Renal cortical epithelial cell (primary cell): ENCODE results near the gene ZNF101. TPM values are rescaled to one million over a fixed set of nuclear protein-coding genes. Genes with fewer than 3 reads are reported as not detected.

Experiments
- DNase-seq: peaks from one replicate; pipeline ENCODE4 v3.0.0-alpha.2; 2011; ENCODE audit warnings: low read depth
- total RNA-seq: library from RNA; depleted of rRNA; stranded (reverse); fragments of >200 nt; gene quantifications from 2 replicates; pipeline ENCODE4 v1.2.3, GENCODE V29; 2014

Gene ZNF101
- 10.8 and 20.1 TPM in 2 replicates for total RNA-seq

- peak; percentile 83 for DNase-seq
Observed at GRCh38 chr19:19668230-19669012, at the start of gene ZNF101. Gene ZNF101 (plus strand): TSS chr19:19668839. CDS start chr19:19668964, 125 bp downstream.

- DNase-seq: no peak
Observed at GRCh38 chr19:19619181-19619848, 49.3 kb upstream of the ZNF101 start.

GRCh38 chr19:19619849-19620210, 48.8 kb upstream of the ZNF101 start:
- DNase-seq: no peak

- DNase-seq: no peak
Observed at GRCh38 chr19:19623383-19623782, 45.3 kb upstream of the ZNF101 start.

GRCh38 chr19:19624032-19624570, 44.5 kb upstream of the ZNF101 start:
- DNase-seq: no peak

- DNase-seq: no peak
Observed at GRCh38 chr19:19626516-19627472, 41.8 kb upstream of the ZNF101 start.

- no peak for DNase-seq
Observed at GRCh38 chr19:19627621-19628500, 40.8 kb upstream of the ZNF101 start, which contains the start of gene LPAR2. Gene LPAR2 (minus strand): TSS chr19:19628220. CDS start chr19:19627275, 945 bp downstream.

- DNase-seq: peak; percentile 80
Observed at GRCh38 chr19:19628501-19629134, 40.0 kb upstream of the ZNF101 start.

GRCh38 chr19:19630062-19630414, 38.6 kb upstream of the ZNF101 start:
- no peak for DNase-seq

GRCh38 chr19:19630426-19630825, 38.2 kb upstream of the ZNF101 start:
- no peak for DNase-seq

GRCh38 chr19:19631346-19631745, 37.3 kb upstream of the ZNF101 start:
- DNase-seq: no peak

GRCh38 chr19:19632661-19633060, 36.0 kb upstream of the ZNF101 start:
- DNase-seq: no peak

- DNase-seq: no peak
Observed at GRCh38 chr19:19633711-19634515, 34.7 kb upstream of the ZNF101 start.

GRCh38 chr19:19634516-19635312, 33.9 kb upstream of the ZNF101 start:
- DNase-seq: no peak

GRCh38 chr19:19635313-19635702, 33.3 kb upstream of the ZNF101 start:
- DNase-seq: no peak

- DNase-seq: no peak
Observed at GRCh38 chr19:19636573-19637185, 32.0 kb upstream of the ZNF101 start.

GRCh38 chr19:19637186-19637522, 31.5 kb upstream of the ZNF101 start:
- DNase-seq: no peak

GRCh38 chr19:19637523-19638251, 31.0 kb upstream of the ZNF101 start:
- no peak for DNase-seq
